ENCODE measurements around the gene ADCY10.

Gene ADCY10

DNA sequence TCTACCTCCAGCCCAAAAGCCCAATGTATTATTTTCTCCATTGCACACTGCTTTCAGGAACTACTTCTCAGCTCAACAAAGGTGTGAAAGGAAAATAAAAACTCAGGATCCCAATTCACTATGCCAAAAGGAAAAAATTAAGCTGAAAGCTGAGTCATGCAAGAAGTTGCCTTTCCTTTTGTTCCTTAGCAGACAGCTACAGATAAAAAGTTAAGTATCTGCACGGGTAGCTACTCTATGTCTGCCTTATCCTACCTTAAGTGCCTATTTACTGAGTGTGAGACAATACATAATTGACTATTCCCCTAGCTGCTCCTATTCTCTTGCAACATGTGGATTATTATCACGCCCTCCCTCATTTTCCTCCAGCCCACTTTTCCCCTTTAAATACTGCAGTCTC lies 84.1 kb downstream of the ADCY10 start:
- Histone ChIP-seq H3K4me1 (peaks cover 0 to 10% (median 0%) of the 10 kb centered on the region in 10 experiments; a peak in 9 of 20 replicates), H3K27ac (no peak overlapping the region), H3K27me3 (no peaks in the 10 kb centered on the region), H3K9ac (no peak overlapping the region), H3K9me3 (replicated peaks in 1 of 11) (peaks cover 0 to 5% (median 0%) of the 10 kb centered on the region in 11 experiments; a peak in 2 of 22 replicates), H3K4me3 (no peak overlapping the region), H4K20me1 (no peaks in the 10 kb centered on the region), H3K36me3 (no peaks in the 10 kb centered on the region), H3K4me2 (no peak overlapping the region)
- TF ChIP-seq Cebpa-rat (IDR thresholded peaks at IDR 0.05) = no peak

DNA sequence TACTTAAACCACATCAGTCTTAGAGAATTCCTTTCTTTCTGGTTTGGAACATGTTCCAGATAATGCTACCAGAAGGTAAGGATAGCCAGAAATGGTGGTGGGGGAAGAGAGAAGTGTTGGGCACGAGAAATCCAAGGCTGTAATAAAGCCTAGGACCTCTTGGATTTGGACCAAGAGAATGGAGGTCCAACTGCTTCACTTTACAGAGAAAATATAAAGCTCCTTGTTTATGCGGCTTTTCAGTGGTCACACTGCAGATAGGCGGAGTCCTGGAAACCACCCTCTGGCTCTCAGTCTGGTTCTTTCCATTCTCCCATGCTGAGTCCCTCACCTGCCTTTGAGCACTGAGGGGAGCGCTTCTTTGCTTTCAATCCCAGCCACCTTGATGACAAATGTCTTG lies 87.8 kb downstream of the ADCY10 start:
- Histone ChIP-seq H3K27ac (no peak overlapping the region), H3K4me2 (no peak overlapping the region), H3K27me3 (no peaks in the 10 kb centered on the region), H3K9ac (no peak overlapping the region), H3K4me3 (no peak overlapping the region), H3K4me1 (no peaks in the 10 kb centered on the region), H4K20me1 (no peaks in the 10 kb centered on the region), H3K36me3 (no peaks in the 10 kb centered on the region), H3K9me3 (replicated peaks in 1 of 11) (no peaks in the 10 kb centered on the region)
- no peak for TF ChIP-seq Cebpa-rat (IDR thresholded peaks at IDR 0.05)

DNA sequence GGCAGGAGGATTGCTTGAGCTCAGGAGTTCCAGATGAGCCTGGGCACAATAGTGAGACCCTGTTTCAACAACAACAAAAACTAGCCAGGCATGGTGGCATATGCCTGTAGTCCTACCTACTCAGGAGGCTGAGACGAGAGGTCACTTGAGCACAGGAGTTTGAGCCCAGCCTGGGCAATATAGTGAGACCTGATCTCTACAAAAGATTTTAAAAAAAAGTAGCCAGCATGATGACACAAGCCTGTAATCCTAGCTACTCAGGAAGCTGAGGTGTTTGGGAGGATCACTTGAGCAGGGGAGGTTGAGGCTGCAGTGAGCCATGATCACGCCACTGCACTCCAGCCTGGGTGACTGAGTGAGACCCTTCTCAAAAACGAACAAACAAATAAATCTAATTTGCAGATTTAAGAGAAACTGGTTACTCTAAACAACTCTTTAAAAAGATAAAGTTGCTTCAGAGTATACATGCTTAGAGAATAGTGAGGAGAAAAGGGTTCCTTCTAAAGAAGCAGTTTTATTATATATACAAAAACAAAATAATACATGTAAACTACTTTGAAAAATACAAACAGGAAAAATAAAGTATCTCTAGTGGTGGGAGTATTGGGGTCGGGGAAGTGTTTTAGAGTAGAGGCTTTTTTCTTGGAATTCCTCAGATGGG lies 88.4 kb downstream of the ADCY10 start:
- peaks cover 0 to 3% (median 0%) of the 10 kb centered on the region in 11 experiments; a peak in 2 of 22 replicates for H3K9me3 ChIP-seq (replicated peaks in 1 of 11)
- H3K9ac ChIP-seq = no peak overlapping the region
- no peak for TF ChIP-seq Cebpa-rat (IDR thresholded peaks at IDR 0.05)
- no peaks in the 10 kb centered on the region for H3K27me3 ChIP-seq
- H3K4me3 ChIP-seq = no peak overlapping the region
- H3K36me3 ChIP-seq = no peaks in the 10 kb centered on the region
- H3K4me2 ChIP-seq = no peak overlapping the region
- no peak overlapping the region for H3K27ac ChIP-seq
- no peaks in the 10 kb centered on the region for H3K4me1 ChIP-seq
- no peaks in the 10 kb centered on the region for H4K20me1 ChIP-seq

GRCh38 chr1:167824163-167824794 lies 89.7 kb downstream of the ADCY10 start:
- no peak for TF ChIP-seq Cebpa-rat (IDR thresholded peaks at IDR 0.05)
- Histone ChIP-seq H3K36me3 (no peaks in the 10 kb centered on the region), H3K4me1 (no peaks in the 10 kb centered on the region), H3K4me3 (no peak overlapping the region), H3K4me2 (no peak overlapping the region), H3K27me3 (no peaks in the 10 kb centered on the region), H3K27ac (no peak overlapping the region), H4K20me1 (no peaks in the 10 kb centered on the region), H3K9me3 (replicated peaks in 1 of 11) (peaks cover 0 to 12% (median 8%) of the 10 kb centered on the region in 11 experiments; a peak in 13 of 22 replicates), H3K9ac (no peak overlapping the region)

DNA sequence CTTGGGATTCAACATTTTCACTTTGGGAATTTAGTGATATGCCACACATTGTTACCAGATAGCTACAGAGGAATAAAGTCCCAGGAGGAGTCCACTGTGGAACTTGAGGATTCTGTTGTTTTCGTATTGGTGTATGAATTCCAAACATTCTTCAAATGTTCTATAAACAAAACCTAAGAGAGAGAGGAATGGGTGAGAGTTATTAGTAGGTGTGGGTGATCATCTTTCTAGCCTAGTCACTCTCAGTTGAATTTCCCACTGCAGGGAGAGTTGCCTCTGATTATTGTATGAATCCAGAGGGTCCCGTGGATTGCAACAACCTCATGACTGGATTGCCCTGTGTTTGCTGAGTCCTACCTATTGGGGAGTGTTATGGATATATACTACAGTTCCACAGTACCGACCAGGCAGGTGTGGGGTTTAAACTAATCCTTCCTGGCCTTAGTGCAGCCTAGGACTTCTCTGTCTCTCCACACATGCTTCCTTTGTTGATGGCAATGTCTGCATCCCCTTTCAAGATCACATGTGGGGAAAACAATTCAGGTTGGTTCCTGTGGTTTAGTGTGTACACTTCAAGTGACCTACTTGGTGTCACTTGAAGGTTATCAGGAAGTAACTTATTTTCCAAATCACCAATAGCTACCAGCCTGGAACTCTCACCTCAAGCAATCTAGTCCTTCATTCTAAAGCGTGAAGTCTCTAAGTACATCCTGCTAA lies 91.8 kb downstream of the ADCY10 start:
- Histone ChIP-seq H3K36me3 (no peaks in the 10 kb centered on the region), H3K9ac (no peak overlapping the region), H3K27me3 (no peaks in the 10 kb centered on the region), H3K27ac (no peak overlapping the region), H4K20me1 (no peaks in the 10 kb centered on the region), H3K9me3 (replicated peaks in 1 of 11) (peaks cover 0 to 12% (median 8%) of the 10 kb centered on the region in 11 experiments; a peak in 13 of 22 replicates), H3K4me1 (no peaks in the 10 kb centered on the region), H3K4me3 (no peak overlapping the region), H3K4me2 (no peak overlapping the region)
- TF ChIP-seq Cebpa-rat (IDR thresholded peaks at IDR 0.05) = no peak

DNA sequence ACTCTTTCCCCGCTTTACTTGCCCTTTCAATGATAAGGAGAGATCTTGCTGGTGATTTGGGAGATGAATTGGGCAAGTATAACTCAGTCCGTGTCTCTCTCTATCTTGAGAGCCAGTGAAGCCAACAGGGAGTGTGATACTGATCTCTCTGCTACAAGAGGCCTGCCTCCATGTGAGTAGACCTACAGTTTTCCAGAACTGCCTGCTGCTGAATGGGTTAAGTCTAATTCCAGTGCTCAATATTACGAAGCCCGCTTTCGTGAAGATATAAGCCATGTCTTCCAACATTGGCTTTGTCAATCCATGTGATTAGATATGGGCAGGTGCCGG lies 92.6 kb downstream of the ADCY10 start:
- Histone ChIP-seq H3K27me3 (no peaks in the 10 kb centered on the region), H3K36me3 (no peaks in the 10 kb centered on the region), H3K4me3 (no peak overlapping the region), H3K9me3 (replicated peaks in 1 of 11) (peaks cover 0 to 12% (median 9%) of the 10 kb centered on the region in 11 experiments; a peak in 15 of 22 replicates), H3K4me2 (no peak overlapping the region), H3K27ac (no peak overlapping the region), H3K9ac (no peak overlapping the region), H3K4me1 (no peaks in the 10 kb centered on the region), H4K20me1 (no peaks in the 10 kb centered on the region)
- no peak for TF ChIP-seq Cebpa-rat (IDR thresholded peaks at IDR 0.05)

- Histone ChIP-seq H3K4me3 (no peak overlapping the region), H3K4me2 (no peak overlapping the region), H3K4me1 (no peaks in the 10 kb centered on the region), H3K27ac (no peak overlapping the region), H3K9ac (no peak overlapping the region), H4K20me1 (no peaks in the 10 kb centered on the region), H3K27me3 (no peaks in the 10 kb centered on the region), H3K36me3 (no peaks in the 10 kb centered on the region), H3K9me3 (replicated peaks in 1 of 11) (peaks cover 4 to 17% (median 13%) of the 10 kb centered on the region in 11 experiments)
- no peak for TF ChIP-seq Cebpa-rat (IDR thresholded peaks at IDR 0.05)
Measured at GRCh38 chr1:167820684-167821355, 93.1 kb downstream of the ADCY10 start.

- Histone ChIP-seq H4K20me1 (no peaks in the 10 kb centered on the region), H3K9me3 (replicated peaks in 1 of 11) (peaks cover 12 to 25% (median 21%) of the 10 kb centered on the region in 11 experiments), H3K4me3 (no peak overlapping the region), H3K27ac (no peak overlapping the region), H3K9ac (no peak overlapping the region), H3K36me3 (no peaks in the 10 kb centered on the region), H3K27me3 (no peaks in the 10 kb centered on the region), H3K4me1 (no peaks in the 10 kb centered on the region), H3K4me2 (no peak overlapping the region)
- no peak for TF ChIP-seq Cebpa-rat (IDR thresholded peaks at IDR 0.05)
Measured at GRCh38 chr1:167819849-167820683, 93.9 kb downstream of the ADCY10 start.
